ENCODE data around the gene ZNF503.

Gene ZNF503

DNA sequence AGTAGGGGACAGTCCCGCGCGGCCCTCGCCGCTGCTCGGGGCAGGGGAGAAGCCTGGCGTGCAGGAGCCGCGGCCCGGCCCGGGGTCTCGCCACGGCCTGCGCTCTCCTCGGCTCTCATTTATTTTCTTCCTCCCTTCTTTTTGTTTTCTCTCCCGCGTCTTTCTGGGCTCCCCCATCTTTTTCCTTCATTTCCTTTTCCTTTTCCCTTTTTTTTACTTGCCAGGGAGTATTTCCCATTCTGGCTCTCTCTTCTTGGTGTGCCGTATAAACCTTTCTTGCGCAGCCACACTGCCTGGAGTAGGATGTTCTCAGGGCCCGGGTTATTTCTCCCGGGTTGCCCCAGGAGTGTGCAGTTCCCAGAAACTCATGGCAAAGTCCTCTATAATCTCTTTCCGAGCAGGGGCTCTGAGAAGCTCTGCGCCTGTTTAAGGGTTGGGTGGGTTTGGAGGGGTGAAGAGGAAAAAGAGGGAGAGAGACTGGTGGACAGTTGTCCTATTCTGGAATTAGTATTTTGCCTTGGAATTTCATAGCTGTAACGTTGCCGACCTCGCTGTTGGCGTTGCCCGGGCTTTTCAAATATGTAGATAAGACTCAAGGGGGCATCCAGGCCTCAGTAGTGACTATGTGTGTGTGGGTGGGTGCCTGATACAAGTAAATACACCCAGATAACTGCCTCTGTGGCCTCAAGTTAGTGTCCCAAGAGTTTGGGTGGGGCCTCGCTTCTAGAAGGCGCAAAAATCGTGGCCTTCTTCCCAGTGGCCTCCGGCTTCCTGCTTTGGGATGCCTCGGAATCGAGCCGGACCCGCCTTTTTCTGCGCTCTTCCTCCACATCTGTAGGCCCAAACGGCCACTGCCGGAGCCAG, 4.3 kb upstream of the ZNF503 start:
- no peak for DNase-seq

DNA sequence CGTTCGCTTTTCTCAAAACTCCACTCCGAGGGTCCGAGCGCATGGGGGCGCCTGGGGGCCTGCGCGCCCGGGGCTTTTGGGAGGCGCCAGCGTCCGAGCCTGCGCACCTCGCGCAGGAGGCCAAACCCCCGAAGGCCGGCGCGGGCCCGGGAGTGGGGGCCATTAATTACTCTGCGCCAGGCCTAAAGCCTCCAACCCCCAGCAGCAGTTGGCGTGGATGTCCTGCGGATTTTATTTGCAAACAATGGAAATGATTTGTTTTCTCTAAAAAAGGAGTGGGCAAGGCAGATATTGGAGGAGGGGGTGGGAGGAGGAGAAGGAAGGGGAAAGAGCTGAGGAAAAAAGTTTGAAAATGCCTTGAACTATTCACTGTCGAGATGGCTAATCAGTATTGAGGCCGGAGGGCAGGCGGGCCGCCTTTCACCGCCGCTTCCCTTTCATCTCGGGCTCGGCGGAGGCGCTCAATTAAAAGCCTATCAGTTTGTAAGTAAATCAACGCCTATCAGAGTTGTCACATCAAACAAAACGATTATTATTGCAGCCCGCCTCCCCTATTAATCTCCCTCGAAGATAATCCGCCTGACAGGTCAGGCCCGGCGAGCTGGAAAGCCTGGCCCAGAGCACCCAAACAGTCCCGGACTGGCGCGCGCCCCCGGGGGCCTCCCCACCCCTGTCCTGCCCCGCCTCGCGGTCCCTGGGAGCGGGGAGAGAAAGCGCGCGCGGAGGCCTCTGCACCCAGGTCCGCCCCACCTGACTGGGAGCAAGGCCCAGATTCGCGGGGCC, 3.4 kb upstream of the ZNF503 start:
- DNase-seq: no peak

DNA sequence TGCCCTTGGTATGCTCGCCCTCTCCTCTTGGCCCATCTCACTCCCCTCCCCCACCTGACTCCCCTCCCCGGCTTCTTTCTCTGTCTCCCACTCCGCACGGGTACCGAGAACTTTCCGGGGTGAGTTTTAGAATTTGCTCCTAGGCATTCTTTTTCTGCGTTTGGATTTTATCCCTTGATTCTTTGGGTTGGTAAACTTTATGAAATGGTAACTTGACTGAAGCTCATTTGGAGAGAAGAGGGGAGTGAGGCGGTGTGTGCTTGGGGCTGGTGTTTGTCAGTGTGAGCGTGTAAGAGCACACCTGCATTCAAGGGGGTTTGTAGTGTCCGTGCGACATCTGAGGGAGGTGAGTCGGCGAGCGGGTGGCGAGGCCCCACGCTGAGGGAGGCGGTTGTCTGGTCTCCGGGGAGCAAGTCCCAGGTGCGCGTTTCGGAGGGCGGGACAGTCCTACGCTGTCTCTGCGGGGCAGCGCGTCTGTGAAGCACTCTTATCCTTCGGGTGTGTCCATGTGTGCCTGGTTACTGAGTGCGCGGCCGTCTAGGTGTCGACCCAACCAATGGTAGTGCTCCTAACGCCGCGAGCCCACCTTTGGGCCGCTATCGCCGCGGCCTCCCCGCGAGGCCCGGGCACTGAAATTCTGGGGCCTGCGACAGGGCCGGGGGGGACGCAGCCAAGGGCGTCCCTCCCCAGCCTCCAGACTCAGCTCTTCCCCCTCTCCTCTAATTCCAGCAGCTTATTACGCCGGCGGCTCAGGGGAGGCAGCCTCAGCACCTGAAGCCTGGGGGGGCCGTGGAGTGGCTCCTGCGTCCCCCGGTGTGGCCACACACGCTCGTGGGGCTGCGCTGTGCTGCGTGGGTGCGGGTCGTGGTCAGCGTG, 2.6 kb upstream of the ZNF503 start:
- no peak for DNase-seq

DNA sequence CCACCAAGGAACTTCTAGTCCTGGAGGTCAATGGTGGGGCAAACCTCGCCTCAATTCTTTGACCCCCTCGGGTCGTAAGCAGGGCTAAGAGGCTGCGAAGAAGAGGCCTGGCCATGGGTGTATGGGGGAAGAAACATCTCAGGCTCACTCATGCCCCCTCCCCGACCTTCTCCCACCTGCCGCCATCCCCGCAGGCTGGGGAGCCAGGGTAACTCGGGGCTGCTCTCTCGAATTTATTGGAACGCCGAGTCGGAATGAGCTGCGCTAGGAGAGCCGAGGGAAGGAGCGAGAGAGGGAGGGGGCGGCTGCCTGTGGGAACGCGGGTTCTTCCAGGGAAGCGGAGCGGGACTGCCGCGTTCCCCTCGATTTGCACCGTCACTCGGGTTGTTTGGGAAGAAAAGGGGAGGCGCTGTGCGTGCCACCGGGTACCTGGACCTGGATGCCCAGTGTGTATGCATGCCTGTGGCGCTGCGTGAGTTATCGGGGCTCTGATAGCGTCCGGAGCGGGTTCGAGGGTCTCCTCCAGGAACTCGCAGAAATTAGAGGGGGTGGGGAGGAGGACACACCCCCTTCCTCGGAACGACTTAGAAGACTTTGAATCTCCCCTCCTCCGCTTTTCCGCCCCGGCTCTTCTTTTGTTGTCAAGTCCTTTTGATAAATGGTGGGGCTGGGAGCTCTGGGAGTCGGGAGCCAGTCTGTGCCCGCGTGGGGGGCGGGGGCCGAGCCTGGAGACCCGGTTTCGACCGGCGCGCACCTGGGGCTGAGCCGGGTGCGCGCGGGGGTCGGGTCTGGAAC, 1.8 kb upstream of the ZNF503 start:
- no peak for DNase-seq

DNA sequence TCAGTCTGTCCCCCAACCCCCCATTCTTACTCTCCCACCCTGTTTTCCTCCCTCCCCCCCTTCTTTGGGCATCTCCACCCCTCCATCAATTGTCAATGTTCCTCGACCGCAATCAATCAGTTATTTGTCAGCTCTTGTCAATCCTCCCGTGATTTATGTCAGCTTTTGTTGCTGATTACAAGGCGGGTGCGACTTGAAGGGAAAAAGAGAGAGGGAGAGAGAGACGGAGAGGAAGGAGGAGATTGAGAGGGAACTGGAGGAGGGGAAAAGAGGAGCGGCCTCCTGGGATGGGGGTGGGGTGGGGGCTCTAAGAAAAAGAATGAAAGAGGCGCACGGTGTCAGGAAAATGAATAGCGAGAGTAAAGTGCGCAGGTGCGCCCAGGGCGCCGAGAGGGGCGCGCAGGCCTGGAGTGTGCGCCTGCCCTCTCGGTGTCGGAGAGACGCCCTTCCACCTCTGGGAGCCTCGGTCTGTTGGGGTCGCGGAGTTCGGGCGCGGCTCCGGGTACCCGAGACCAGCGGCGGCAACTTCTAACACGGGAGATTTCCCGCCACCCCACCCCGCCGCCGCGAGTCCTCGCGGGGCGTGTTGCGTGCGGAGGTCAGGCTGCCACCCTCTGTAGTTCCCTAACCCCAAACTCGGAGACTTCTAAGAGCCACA, 1.1 kb upstream of the ZNF503 start:
- DNase-seq: no peak

DNA sequence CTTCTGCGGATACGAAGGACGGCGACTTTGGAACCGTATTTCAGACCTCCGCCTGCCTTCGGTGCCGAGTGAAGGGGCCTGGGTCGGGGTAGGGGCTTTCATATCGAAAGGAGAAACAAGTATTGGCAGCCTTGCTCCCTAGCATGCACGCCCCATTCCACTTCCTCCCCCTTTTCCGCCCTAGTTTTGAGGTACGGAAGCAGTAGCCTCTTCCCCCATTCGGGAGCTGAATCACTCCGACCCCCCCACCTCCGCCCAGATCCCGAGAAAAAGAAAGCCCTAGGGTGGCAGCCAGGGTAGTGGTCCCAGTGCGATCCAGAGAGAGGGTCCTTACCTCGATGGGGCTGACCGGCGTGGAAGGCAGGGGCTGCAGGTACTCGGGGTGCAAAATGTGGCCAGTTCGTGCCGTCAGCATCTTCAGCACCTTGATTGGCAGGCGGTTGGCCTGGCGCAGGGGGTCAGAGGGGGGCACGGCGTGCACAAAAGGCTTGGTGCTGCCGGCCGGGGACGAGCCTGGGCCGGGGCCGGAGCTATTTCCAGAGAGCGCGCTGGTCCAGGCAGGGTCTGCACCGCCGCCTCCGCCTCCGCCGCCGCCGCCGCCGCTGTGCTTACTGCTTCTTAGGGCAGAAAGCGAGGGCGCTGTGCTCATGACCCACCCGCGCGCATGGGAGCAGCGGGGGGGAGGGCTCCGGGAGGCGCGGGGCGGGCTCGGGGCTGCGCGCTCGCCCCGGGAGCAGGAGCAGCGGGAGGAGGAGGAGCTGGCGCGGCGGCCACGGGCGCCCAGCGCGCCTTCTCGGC, 594 bp downstream of the ZNF503 start:
- DNase-seq: peak; percentile 18

DNA sequence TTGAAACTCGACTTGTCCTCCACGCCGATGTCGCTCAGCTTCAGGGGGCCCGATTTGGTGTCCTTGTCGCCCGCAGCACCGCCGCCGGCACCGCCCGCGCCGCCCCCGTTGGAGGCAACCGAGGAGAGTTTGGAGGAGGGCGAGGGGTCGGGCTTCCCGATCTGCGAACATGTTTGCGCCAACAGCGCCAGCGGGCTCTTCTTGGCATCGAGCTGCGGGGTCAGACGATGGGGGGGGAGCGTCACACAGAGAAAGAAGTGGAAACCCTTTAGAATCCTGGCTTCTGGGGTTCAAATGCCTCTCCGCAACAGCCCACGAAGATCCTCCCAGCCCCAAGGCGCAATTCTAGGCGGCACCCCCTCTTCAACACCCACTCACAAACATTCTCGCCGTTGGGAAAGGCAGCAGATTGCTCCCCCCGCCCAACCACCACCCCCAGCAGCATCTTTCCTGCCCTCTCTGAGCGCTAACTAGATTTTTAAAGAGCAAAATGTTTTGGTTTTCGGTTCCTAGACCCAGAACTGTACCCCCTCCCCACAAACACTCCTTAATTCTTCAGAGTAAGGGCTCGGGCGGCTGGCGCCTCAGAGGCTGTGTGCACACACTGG, 1.3 kb downstream of the ZNF503 start:
- DNase-seq: no peak

- peak; percentile 63 for DNase-seq
Measured at GRCh38 chr10:75399461-75400162, 2.0 kb downstream of the ZNF503 start.

GRCh38 chr10:75398692-75399460, 2.7 kb downstream of the ZNF503 start:
- DNase-seq: no peak

DNA sequence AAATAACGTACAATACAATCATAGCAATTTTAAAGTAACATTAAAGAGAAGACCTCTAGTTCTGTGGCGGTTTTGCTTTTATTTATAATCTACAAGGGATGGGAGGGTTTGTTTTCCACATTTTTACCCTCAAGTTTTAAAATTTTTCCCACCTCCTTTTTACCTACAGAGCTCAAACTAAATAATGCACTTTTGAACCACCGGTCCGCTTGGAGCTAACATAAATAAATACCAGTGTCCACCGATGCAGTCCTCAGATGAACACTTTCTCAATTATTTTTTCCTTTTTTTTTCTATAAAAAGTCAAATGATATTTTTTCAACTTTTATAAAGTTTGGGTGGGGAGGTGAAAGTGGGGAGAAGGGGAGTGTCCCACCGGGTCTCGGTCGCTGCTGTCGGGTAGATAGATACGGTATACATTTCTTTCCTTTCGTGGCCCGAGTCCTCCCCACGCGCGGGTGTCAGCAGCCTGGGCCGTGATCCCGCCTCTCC, 3.3 kb downstream of the ZNF503 start:
- DNase-seq: no peak

GRCh38 chr10:75397496-75398199, 3.9 kb downstream of the ZNF503 start:
- no peak for DNase-seq

- DNase-seq: no peak
Measured at GRCh38 chr10:75396631-75397495, 4.7 kb downstream of the ZNF503 start.

DNA sequence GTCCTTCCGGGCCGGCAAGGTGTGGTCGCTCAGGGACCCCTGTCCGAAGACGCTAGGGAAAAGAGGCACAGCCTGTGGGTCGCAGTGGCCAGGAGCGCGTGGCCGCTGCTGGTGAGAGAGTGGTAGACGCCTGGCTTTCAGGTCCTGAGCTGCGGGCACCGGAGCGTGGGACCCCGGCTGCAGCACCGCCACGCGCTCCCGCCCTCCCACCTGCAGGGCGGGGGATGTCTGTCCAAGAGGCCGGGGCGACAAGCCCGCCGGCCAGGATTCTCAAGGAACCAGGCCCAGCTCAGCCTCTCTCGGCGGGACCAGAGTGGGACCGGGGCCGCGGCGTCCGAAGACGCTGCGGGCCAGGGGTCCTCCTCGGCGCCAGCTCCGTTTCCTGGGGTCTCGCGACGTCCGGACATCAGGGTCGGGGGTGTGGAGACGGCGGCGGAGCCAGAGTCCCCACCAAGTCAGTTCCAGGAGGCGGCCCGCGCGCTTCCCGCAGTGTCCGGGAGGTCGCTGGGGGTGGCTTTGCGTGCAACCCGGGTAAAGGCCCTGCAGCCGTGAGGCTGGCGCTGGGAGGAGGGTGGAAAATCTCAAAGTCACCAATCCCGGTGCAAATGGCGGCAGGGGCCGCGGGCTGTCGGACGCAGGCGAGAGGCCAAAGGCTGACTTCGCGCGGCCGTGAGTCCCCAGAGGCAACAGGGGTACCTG, 5.5 kb downstream of the ZNF503 start:
- no peak for DNase-seq

GRCh38 chr10:75395066-75395931, 6.3 kb downstream of the ZNF503 start:
- peak; percentile 36 for DNase-seq

GRCh38 chr10:75394221-75394620, 7.3 kb downstream of the ZNF503 start:
- DNase-seq: no peak

Measured in activated CD4-positive, alpha-beta T cell treated with anti-CD3 and anti-CD28 coated beads, Interleukin-10, Interleukin-2, amounts not matched to agents 100 ng/mL and 50 ng/mL, durations not matched to agents 16 hours and 8 hours (primary cell).